K562 (cell line): ENCODE results near the gene COL4A2. TPM values are rescaled to one million over a fixed set of nuclear protein-coding genes. Genes with fewer than 3 reads are reported as not detected.

Experiments
- ATAC-seq: fragments of 200-7000 bp; cut with Tn5 transposase; 3 replicates; pipeline ENCODE4 v1.9.1; 2020; ENCODE audit warnings: moderate library complexity
- BruUV-seq: library from RNA; stranded (reverse); fragments of 400-500 nt; replicated peaks from 2 replicates; lab custom pipeline; 2021; lab: Mats Ljungman, UMichigan
- CTCF ChIA-PET: fragments of 300-600 bp; formaldehyde crosslinking; extraction: SDS; loops from one replicate; lab custom pipeline; 2021; ENCODE audit warnings: low intra/inter-chr PET ratio; lab: Yijun Ruan, JAX
- POLR2A ChIA-PET: fragments of 300-600, 350-650 bp; sonication (Branson Sonifier 250); formaldehyde crosslinking; extraction: SDS; loops from one replicate; lab custom pipeline; 2021; ENCODE audit warnings: antibody characterized with exemption, inconsistent platforms; lab: Yijun Ruan, JAX
- DNase-seq, 4 experiments: peaks; one replicate each; pipeline versions ENCODE4 v3.0.0 to v3.0.0-alpha.2; 2011 to 2018; ENCODE audit warnings: low spot score in 3 of 4, mixed read lengths in 3 of 4; ENCODE audit errors: extremely low read depth in 1 of 4
- FAIRE-seq: peaks from 2 replicates; lab custom pipeline; 2011; peaks lifted over from hg19 to GRCh38; lab: Jason Lieb, UNC
- H2AFZ ChIP-seq: 2 replicates; pipeline ENCODE4 v1.6.0; 2011; ENCODE audit warnings: low read depth, low read length, control low read depth, inconsistent platforms
- H3K27ac ChIP-seq: fragments of 200-600 bp; 3 replicates; pipeline ENCODE4 v1.8.0; 2011; ENCODE audit warnings: low read depth, mild to moderate bottlenecking, control low read depth, inconsistent platforms, low read length, moderate library complexity, mixed read lengths; ENCODE audit errors: extremely low read depth
- H3K27me3 ChIP-seq, 2 experiments: fragments of 300-600 bp in 1 of 2; 2 replicates in 1 of 2; 3 replicates in 1 of 2; pipeline versions ENCODE4 v1.6.0 to v1.8.0; 2011; ENCODE audit warnings: inconsistent platforms in 2 of 2, low read length in 2 of 2, mild to moderate bottlenecking in 1 of 2, mixed read lengths in 1 of 2, moderate library complexity in 1 of 2; ENCODE audit not compliant: control insufficient read depth in 2 of 2, insufficient read depth in 2 of 2
- H3K36me3 ChIP-seq: fragments of 300-600 bp; 3 replicates; pipeline ENCODE4 v1.8.0; 2011; ENCODE audit warnings: mild to moderate bottlenecking, low read length, inconsistent platforms; ENCODE audit not compliant: control insufficient read depth, insufficient read depth
- H3K4me1 ChIP-seq, 2 experiments: fragments of 200-600 bp in 1 of 2; replicated peaks in 1 of 2; 2 replicates in 1 of 2; 3 replicates in 1 of 2; pipeline versions ENCODE4 v1.5.1 to v1.8.0; 2011; ENCODE audit warnings: inconsistent platforms in 2 of 2, low read length in 2 of 2, mild to moderate bottlenecking in 1 of 2, mixed read lengths in 1 of 2, moderate library complexity in 1 of 2; ENCODE audit not compliant: control insufficient read depth in 2 of 2, insufficient read depth in 2 of 2
- H3K4me2 ChIP-seq: 2 replicates; pipeline ENCODE4 v1.6.1; 2011; ENCODE audit warnings: low read length, control low read depth, inconsistent platforms, mixed read lengths; ENCODE audit not compliant: insufficient read depth
- H3K4me3 ChIP-seq: fragments of 200-600 bp; sonication (generic), shearing (Covaris generic); 2 replicates; pipeline ENCODE4 v1.5.1; 2016; ENCODE audit warnings: control low read depth, inconsistent platforms
- H3K79me2 ChIP-seq: fragments of 200-600 bp; 3 replicates; pipeline ENCODE4 v1.8.0; 2011; ENCODE audit warnings: low read length, inconsistent platforms; ENCODE audit not compliant: control insufficient read depth, insufficient read depth
- H3K9ac ChIP-seq, 2 experiments: 2 replicates each; pipeline versions ENCODE4 v1.6.0 to v1.6.1; 2011; ENCODE audit warnings: low read depth in 2 of 2, low read length in 2 of 2, control low read depth in 1 of 2, inconsistent platforms in 1 of 2, mild to moderate bottlenecking in 1 of 2, mixed read lengths in 1 of 2; ENCODE audit not compliant: insufficient read depth in 1 of 2
- H3K9me1 ChIP-seq: one replicate; pipeline ENCODE4 v1.6.0; 2011; ENCODE audit warnings: inconsistent platforms, mild to moderate bottlenecking, low read length, moderate library complexity; ENCODE audit not compliant: control insufficient read depth, insufficient read depth
- H3K9me3 ChIP-seq: replicated peaks from 2 replicates; pipeline ENCODE4 v1.5.1; 2011; ENCODE audit warnings: low read depth, low read length, inconsistent platforms; ENCODE audit not compliant: control insufficient read depth, insufficient read depth
- H4K20me1 ChIP-seq: replicated peaks from 2 replicates; pipeline ENCODE4 v1.6.1; 2011; ENCODE audit warnings: low read length, inconsistent platforms, mixed read lengths; ENCODE audit not compliant: control insufficient read depth, insufficient read depth
- CBX2 ChIP-seq: fragments of 200-600 bp; sonication (generic); IDR thresholded peaks from one replicate; pipeline ENCODE4 v1.6.1; 2012; ENCODE audit warnings: mild to moderate bottlenecking, low read length, inconsistent platforms; ENCODE audit not compliant: insufficient read depth, poor library complexity, severe bottlenecking
- ELF1 ChIP-seq: fragments of 200-800 bp; sonication (Bioruptor generic); IDR thresholded peaks from 2 replicates; pipeline ENCODE4 v1.6.1; 2016; ENCODE audit warnings: missing genetic modification characterization, missing compliant biosample characterization
- ELF4 ChIP-seq: fragments of 450-650 bp; formaldehyde crosslinking; IDR thresholded peaks from 2 replicates; pipeline ENCODE4 v1.4.0; 2022; ENCODE audit warnings: missing genetic modification characterization
- ESRRA ChIP-seq: fragments of 450-650 bp; IDR thresholded peaks from 2 replicates; pipeline ENCODE4 v1.6.1; 2014; ENCODE audit warnings: low read depth, mild to moderate bottlenecking, moderate library complexity, borderline replicate concordance
- ETV5 ChIP-seq: sonication (generic); formaldehyde crosslinking; IDR thresholded peaks from 2 replicates; pipeline ENCODE4 v1.4.0; 2020; ENCODE audit warnings: low read depth, mild to moderate bottlenecking, missing genetic modification reagents
- HSF4 ChIP-seq: fragments of 250-450 bp; sonication (Bioruptor Pico); IDR thresholded peaks from 2 replicates; pipeline ENCODE4 v2.1.2; 2022; ENCODE audit warnings: mild to moderate bottlenecking, moderate library complexity, borderline replicate concordance
- ILF3 ChIP-seq: fragments of 450-650 bp; IDR thresholded peaks from 2 replicates; pipeline ENCODE4 v1.6.1; 2018; ENCODE audit warnings: antibody characterized with exemption, mild to moderate bottlenecking, moderate library complexity, borderline replicate concordance
- MEF2D ChIP-seq: conservative IDR thresholded peaks from 2 replicates; pipeline ENCODE4 v1.6.1; 2016; ENCODE audit warnings: low read depth, missing genetic modification characterization, missing compliant biosample characterization
- NUFIP1 ChIP-seq: fragments of 450-650 bp; IDR thresholded peaks from 2 replicates; pipeline ENCODE4 v1.6.1; 2018; ENCODE audit not compliant: partially characterized antibody
- SP2 ChIP-seq: IDR thresholded peaks from 2 replicates; pipeline ENCODE4 v1.6.1; 2011; ENCODE audit warnings: mild to moderate bottlenecking, low read depth, low read length, moderate library complexity; ENCODE audit not compliant: poor library complexity, severe bottlenecking; ENCODE audit errors: extremely low read depth
- SRSF3 ChIP-seq: fragments of 200-400 bp; formaldehyde crosslinking; IDR thresholded peaks from 2 replicates; pipeline ENCODE4 v1.6.1; 2016; ENCODE audit warnings: mild to moderate bottlenecking, low read length, moderate library complexity; ENCODE audit not compliant: insufficient read depth
- ZFPM2 ChIP-seq: fragments of 250-450 bp; sonication (Bioruptor Pico); IDR thresholded peaks from 2 replicates; pipeline ENCODE4 v1.5.1; 2022; ENCODE audit warnings: mild to moderate bottlenecking
- ZNF174 ChIP-seq: fragments of 250-450 bp; sonication (Bioruptor Pico); IDR thresholded peaks from 2 replicates; pipeline ENCODE4 v1.4.0; 2020; ENCODE audit warnings: mild to moderate bottlenecking
- ZNF175 ChIP-seq: fragments of 200-800 bp; sonication (Bioruptor generic); IDR thresholded peaks from 2 replicates; pipeline ENCODE4 v1.6.1; 2016; ENCODE audit warnings: low read depth, mild to moderate bottlenecking, missing genetic modification characterization, missing compliant biosample characterization
- ZNF408 ChIP-seq: fragments of 250-450 bp; sonication (Bioruptor Pico); IDR thresholded peaks from 2 replicates; pipeline ENCODE4 v1.4.0; 2020; ENCODE audit warnings: low read depth, mild to moderate bottlenecking, moderate library complexity
- ZNF644 ChIP-seq: fragments of 200-800 bp; sonication (Bioruptor generic); IDR thresholded peaks from 2 replicates; pipeline ENCODE4 v1.6.1; 2016; ENCODE audit warnings: low read depth, missing genetic modification characterization, missing compliant biosample characterization
- ZSCAN29 ChIP-seq: fragments of 450-650 bp; IDR thresholded peaks from 2 replicates; pipeline ENCODE4 v1.6.1; 2017
- WGBS: fragments of 100-300 bp; shearing (Covaris generic); methylation state at CpG from one replicate; pipeline ENCODE4 v1.1.6; 2016; ENCODE audit warnings: low coverage, mixed read lengths; ENCODE audit not compliant: insufficient coverage; ENCODE audit errors: missing lambda C conversion rate; 5-methylcytosine and 5-hydroxymethylcytosine counted together
- in situ Hi-C: fragments of 300-500 bp; cut with MboI; formaldehyde crosslinking; loops from 4 replicates; pipeline ENCODE4 v1.15.0; 2018; ENCODE audit warnings: inconsistent platforms, mixed read lengths
- intact Hi-C: fragments of 100-400 bp; cut with micrococcal nuclease; formaldehyde crosslinking; loops from 2 replicates; pipeline ENCODE4 v1.14.2; 2022
- polyA plus RNA-seq, 8 experiments: library from polyadenylated mRNA; depleted of rRNA in 4 of 8; stranded (reverse) in 5 of 8; unstranded in 3 of 8; fragments of >200 nt; fragmentation: Nextera tagmentation in 2 of 8; fragmentation: Illumina TruSeq in 1 of 8; extraction: Ambion mirVana in 2 of 8; extraction: Trizol in 1 of 8; gene quantifications; 2 replicates each; pipeline versions ENCODE4 v1.2.1 to v1.2.3, GENCODE V29; 2011 to 2014; ENCODE audit warnings: inconsistent platforms in 1 of 8, missing spikeins in 1 of 8
- total RNA-seq, 7 experiments: library from RNA; depleted of rRNA in 6 of 7; stranded (reverse); fragments of >200 nt in 6 of 7; fragmentation: Illumina TruSeq in 2 of 7; extraction: Trizol in 2 of 7; gene quantifications; 2 replicates each; pipeline versions ENCODE4 v1.2.1 to v1.2.3, GENCODE V29; 2011 to 2021; ENCODE audit warnings: low replicate concordance in 1 of 7

The COL4A2 gene
- total and polyA plus RNA-seq, 9 of the 15 experiments (the other 6 are each of a cell fraction or from before 2014, with no cell fraction given) = 0.13 to 15.2 (median 8.1) TPM

GRCh38 chr13:110410936-110411687 is 104.0 kb downstream of the COL4A2 start:
- DNase-seq (no peak), ATAC-seq (no peak), FAIRE-seq (no peak)
- no peak overlapping the region for H3K27ac ChIP-seq
- no peak overlapping the region for H3K4me2 ChIP-seq
- BruUV-seq = no TSS peak
- H3K9ac ChIP-seq = no peak overlapping the region
- in situ Hi-C loops = no loop called here
- peaks cover 12% of the 10 kb centered on the region; the same call in 1 of the 2 replicates for H4K20me1 ChIP-seq
- intact Hi-C loops = loop anchor here (10.0 kb wide), 1 partner anchor 1446 kb away; no protein-coding TSS in a partner anchor
- H3K27me3 ChIP-seq = peaks cover 13 to 56% of the 10 kb centered on the region in 2 experiments; a peak in 4 of 5 replicates
- TF ChIP-seq SRSF3 (no peak), SP2 (no peak), ZNF174 (CRISPR knock-in tag) (no peak), ZNF644 (no peak), ELF1 (tag) (no peak), ILF3 (no peak), ZNF408 (no peak), ZFPM2 (no peak), ZSCAN29 (no peak), HSF4 (CRISPR knock-in tag) (no peak), ELF4 (CRISPR knock-in tag) (no peak), ETV5 (CRISPR knock-in tag) (no peak), MEF2D (no peak), NUFIP1 (no peak), ZNF175 (CRISPR knock-in tag) (no peak), ESRRA (no peak), CBX2 (no peak)
- no peaks in the 10 kb centered on the region for H3K4me1 ChIP-seq
- H2AFZ ChIP-seq = no peak overlapping the region
- POLR2A ChIA-PET = no interaction called here
- H3K36me3 ChIP-seq = no peaks in the 10 kb centered on the region
- no peak overlapping the region for H3K4me3 ChIP-seq
- CTCF ChIA-PET = no interaction called here
- H3K9me3 ChIP-seq = no peaks in the 10 kb centered on the region
- no peaks in the 10 kb centered on the region for H3K9me1 ChIP-seq
- 1% methylated on average over 10 of the region's 12 CpGs for WGBS
- H3K79me2 ChIP-seq = no peaks in the 10 kb centered on the region
